Measurements from ENCODE around the gene ENOX1.

- TF ChIP-seq EZH2 (IDR thresholded peaks at IDR 0.05; ENCODE audit: borderline replicate concordance, low read depth, low read length, severe bottlenecking) = no peak
- TF ChIP-seq, protein P1, sequence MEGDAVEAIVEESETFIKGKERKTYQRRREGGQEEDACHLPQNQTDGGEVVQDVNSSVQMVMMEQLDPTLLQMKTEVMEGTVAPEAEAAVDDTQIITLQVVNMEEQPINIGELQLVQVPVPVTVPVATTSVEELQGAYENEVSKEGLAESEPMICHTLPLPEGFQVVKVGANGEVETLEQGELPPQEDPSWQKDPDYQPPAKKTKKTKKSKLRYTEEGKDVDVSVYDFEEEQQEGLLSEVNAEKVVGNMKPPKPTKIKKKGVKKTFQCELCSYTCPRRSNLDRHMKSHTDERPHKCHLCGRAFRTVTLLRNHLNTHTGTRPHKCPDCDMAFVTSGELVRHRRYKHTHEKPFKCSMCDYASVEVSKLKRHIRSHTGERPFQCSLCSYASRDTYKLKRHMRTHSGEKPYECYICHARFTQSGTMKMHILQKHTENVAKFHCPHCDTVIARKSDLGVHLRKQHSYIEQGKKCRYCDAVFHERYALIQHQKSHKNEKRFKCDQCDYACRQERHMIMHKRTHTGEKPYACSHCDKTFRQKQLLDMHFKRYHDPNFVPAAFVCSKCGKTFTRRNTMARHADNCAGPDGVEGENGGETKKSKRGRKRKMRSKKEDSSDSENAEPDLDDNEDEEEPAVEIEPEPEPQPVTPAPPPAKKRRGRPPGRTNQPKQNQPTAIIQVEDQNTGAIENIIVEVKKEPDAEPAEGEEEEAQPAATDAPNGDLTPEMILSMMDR (IDR thresholded peaks at IDR 0.05; ENCODE audit: borderline replicate concordance, extremely low read depth, low read length, poor library complexity, severe bottlenecking) = no peak
Observed at GRCh38 chr13:43315522-43315921, 471.2 kb downstream of the ENOX1 start.
